Neural cell (in vitro differentiated cells): ENCODE results near the gene FCRL3.

Source experiments
- CTCF ChIP-seq: fragments of 450-650 bp; IDR thresholded peaks from 2 replicates; pipeline ENCODE4 v1.5.1; 2014; ENCODE audit warnings: antibody characterized with exemption, mild to moderate bottlenecking, moderate library complexity; ENCODE audit not compliant: poor library complexity, severe bottlenecking
- EP300 ChIP-seq: fragments of 450-650 bp; conservative IDR thresholded peaks from 2 replicates; pipeline ENCODE4 v1.6.1; 2014; ENCODE audit warnings: antibody characterized with exemption, mild to moderate bottlenecking, moderate library complexity; ENCODE audit not compliant: poor library complexity, severe bottlenecking
- EZH2 ChIP-seq: fragments of 200-600, 300-800 bp; shearing (Covaris generic), sonication (generic); IDR thresholded peaks from 2 replicates; pipeline ENCODE4 v1.6.1; 2014; ENCODE audit warnings: antibody characterized with exemption, low read length, borderline replicate concordance, mild to moderate bottlenecking; ENCODE audit not compliant: insufficient read depth, poor library complexity, severe bottlenecking
- MXI1 ChIP-seq: fragments of 450-650 bp; conservative IDR thresholded peaks from 2 replicates; pipeline ENCODE4 v1.6.1; 2014; ENCODE audit warnings: antibody characterized with exemption, mild to moderate bottlenecking; ENCODE audit not compliant: poor library complexity, severe bottlenecking
- POLR2AphosphoS5 ChIP-seq: IDR thresholded peaks from 2 replicates; pipeline ENCODE4 v1.6.1; 2012
- RAD21 ChIP-seq: fragments of 450-650 bp; conservative IDR thresholded peaks from 2 replicates; pipeline ENCODE4 v1.6.1; 2014; ENCODE audit warnings: antibody characterized with exemption, mild to moderate bottlenecking, moderate library complexity
- SMC3 ChIP-seq: fragments of 450-650 bp; conservative IDR thresholded peaks from 2 replicates; pipeline ENCODE4 v1.6.1; 2014; ENCODE audit warnings: antibody characterized with exemption, mild to moderate bottlenecking, moderate library complexity; ENCODE audit not compliant: poor library complexity
- TAF1 ChIP-seq: IDR thresholded peaks from 2 replicates; pipeline ENCODE4 v1.6.1; 2012; ENCODE audit warnings: low read depth
- TF ChIP-seq, protein P1 (sequence below): IDR thresholded peaks from 2 replicates; pipeline ENCODE4 v1.6.1; 2012; ENCODE audit warnings: borderline replicate concordance

DNA sequence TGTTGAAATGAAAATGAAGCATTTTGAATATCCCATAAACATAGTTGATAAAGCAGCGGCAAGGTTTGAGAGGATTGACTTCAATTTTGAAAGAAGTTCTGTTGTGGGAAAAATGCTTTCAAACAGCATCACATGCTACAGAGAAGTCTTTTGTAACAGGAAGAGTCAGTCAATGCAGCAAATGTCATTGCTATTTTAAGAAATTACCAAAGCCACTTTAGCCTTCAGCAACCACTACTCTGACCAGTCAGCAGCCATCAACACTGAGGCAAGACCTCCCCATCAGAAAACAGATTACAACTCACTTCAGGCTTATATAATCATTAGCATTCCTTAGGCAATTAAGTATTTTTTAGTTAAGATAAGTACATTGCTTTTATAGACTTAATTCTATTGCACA, 33.8 kb upstream of the FCRL3 start:
- TF ChIP-seq RAD21 (no peak), CTCF (no peak), TAF1 (no peak), POLR2AphosphoS5 (no peak), EP300 (no peak), SMC3 (no peak), EZH2 (no peak), MXI1 (no peak)
- TF ChIP-seq, protein P1, sequence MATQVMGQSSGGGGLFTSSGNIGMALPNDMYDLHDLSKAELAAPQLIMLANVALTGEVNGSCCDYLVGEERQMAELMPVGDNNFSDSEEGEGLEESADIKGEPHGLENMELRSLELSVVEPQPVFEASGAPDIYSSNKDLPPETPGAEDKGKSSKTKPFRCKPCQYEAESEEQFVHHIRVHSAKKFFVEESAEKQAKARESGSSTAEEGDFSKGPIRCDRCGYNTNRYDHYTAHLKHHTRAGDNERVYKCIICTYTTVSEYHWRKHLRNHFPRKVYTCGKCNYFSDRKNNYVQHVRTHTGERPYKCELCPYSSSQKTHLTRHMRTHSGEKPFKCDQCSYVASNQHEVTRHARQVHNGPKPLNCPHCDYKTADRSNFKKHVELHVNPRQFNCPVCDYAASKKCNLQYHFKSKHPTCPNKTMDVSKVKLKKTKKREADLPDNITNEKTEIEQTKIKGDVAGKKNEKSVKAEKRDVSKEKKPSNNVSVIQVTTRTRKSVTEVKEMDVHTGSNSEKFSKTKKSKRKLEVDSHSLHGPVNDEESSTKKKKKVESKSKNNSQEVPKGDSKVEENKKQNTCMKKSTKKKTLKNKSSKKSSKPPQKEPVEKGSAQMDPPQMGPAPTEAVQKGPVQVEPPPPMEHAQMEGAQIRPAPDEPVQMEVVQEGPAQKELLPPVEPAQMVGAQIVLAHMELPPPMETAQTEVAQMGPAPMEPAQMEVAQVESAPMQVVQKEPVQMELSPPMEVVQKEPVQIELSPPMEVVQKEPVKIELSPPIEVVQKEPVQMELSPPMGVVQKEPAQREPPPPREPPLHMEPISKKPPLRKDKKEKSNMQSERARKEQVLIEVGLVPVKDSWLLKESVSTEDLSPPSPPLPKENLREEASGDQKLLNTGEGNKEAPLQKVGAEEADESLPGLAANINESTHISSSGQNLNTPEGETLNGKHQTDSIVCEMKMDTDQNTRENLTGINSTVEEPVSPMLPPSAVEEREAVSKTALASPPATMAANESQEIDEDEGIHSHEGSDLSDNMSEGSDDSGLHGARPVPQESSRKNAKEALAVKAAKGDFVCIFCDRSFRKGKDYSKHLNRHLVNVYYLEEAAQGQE, result no peak
